ENCODE data around the gene SCO2.

The SCO2 gene

DNA sequence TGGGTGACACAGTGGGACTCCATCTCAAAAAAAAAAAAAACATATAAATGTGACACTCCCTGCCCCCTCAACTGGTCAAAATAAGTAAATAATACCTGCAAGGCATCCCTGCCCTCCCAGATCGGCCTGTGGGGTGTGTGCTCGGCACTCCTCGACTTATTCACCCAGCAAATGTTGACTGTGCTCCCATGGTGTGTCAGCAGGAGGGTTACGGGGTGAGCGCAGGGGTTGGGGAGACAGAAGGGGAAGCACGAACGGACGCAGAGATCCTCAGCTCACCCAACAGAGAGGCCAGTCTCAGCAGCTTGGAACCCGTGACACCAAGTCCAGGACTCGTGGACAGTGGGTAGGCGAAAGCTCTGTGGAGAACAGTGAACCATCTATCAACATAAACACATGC is 45.7 kb downstream of the SCO2 start:
- Histone ChIP-seq H3K27ac (no peak overlapping the region), H3K4me3 (no peak overlapping the region)
- TF ChIP-seq, protein P1, sequence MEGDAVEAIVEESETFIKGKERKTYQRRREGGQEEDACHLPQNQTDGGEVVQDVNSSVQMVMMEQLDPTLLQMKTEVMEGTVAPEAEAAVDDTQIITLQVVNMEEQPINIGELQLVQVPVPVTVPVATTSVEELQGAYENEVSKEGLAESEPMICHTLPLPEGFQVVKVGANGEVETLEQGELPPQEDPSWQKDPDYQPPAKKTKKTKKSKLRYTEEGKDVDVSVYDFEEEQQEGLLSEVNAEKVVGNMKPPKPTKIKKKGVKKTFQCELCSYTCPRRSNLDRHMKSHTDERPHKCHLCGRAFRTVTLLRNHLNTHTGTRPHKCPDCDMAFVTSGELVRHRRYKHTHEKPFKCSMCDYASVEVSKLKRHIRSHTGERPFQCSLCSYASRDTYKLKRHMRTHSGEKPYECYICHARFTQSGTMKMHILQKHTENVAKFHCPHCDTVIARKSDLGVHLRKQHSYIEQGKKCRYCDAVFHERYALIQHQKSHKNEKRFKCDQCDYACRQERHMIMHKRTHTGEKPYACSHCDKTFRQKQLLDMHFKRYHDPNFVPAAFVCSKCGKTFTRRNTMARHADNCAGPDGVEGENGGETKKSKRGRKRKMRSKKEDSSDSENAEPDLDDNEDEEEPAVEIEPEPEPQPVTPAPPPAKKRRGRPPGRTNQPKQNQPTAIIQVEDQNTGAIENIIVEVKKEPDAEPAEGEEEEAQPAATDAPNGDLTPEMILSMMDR (IDR thresholded peaks at IDR 0.05): no peak
- DNase-seq (ENCODE audit: low spot score): no peak

- H3K4me3 ChIP-seq: no peak overlapping the region
- H3K27ac ChIP-seq: no peak overlapping the region
- TF ChIP-seq, protein P1 (IDR thresholded peaks at IDR 0.05): no peak
- no peak for DNase-seq (ENCODE audit: low spot score)
These were observed 47.5 kb downstream of the SCO2 start for GRCh38 chr22:50477923-50478322.

DNA sequence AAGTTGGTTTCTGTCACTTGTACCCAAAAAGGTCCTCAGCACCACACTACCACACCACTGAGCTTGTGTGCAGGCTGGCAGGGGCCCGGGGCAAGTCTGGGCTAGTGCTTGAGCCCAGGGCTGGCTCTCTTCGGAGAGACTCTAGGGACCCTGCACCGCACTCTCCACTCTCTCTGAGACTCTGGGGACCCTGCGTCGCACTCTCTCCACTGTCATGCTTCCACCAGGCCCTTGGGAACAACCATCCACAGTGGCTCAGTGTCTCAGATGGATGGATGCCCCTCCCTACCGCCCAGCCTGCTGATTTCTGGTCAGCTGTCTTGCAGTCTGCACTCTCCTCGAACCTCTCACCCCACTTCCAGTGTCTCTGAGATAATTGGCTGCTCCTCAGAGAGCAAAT is 48.5 kb downstream of the SCO2 start:
- H3K4me3 ChIP-seq: no peak overlapping the region
- DNase-seq (ENCODE audit: low spot score): no peak
- no peak overlapping the region for H3K27ac ChIP-seq
- TF ChIP-seq, protein P1 (IDR thresholded peaks at IDR 0.05): no peak

- TF ChIP-seq, protein P1 (IDR thresholded peaks at IDR 0.05): no peak
- no peak for DNase-seq (ENCODE audit: low spot score)
- Histone ChIP-seq H3K27ac (no peak overlapping the region), H3K4me3 (peak overlapping the region; percentile 92)
These were observed 49.8 kb downstream of the SCO2 start for GRCh38 chr22:50475652-50476002.

DNA sequence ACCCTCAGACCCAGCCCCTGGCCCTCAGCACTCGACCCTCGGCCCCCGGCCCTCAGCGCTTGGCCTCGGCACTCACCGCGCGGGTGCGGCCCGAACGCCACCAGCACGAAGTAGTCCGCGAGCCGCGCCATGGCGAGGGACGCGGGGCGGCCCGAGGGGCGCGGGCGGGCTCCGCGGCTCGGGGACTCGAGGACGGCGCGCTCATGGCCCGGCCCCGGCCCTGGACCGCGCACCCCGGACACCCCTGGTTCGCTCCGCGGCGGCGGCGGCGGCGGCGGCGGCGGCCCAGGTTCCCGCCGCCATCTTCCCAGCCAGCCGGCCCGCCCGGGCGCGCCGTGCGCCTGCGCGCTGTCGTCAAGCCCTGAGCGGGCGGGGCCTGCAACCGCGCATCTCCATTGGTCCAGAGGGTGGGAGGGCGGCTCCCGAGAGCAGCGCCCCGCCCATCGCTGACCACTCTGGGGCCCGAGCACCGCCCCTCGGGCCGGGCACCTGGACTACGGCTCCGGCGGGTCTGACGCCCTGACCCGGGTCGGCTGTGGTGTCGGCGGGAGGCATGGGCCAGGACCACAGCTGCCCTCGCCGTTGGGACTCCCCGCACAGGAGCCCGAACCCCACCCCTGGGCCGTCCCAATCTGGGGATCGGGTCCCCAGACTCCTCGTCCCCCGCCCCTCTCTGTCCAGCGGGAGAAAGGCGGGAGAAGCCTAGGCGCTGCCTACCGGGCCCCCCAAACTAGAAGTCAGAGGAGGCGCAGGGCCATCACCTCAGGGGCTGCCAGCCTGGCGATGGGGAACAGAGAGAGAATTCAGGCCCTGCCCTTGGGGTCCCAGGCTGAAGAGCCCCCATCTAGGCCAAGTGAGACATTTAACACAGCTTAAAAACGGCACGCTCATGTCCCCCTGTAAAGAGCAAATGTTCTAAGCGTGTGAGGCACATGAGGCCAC is 50.4 kb downstream of the SCO2 start, which contains the start of gene SBF1:
TSS of gene SBF1 (minus strand) at position 326 of the 942 bp plus-strand sequence. CDS start at position 131, 195 bp downstream.
- peak; percentile 89 for DNase-seq (ENCODE audit: low spot score)
- TF ChIP-seq, protein P1 (IDR thresholded peaks at IDR 0.05): no peak
- peak within 1 kb of the TSS; percentile 78 to 85 for H3K27ac ChIP-seq
- peak within 1 kb of the TSS; percentile 92 for H3K4me3 ChIP-seq

DNA sequence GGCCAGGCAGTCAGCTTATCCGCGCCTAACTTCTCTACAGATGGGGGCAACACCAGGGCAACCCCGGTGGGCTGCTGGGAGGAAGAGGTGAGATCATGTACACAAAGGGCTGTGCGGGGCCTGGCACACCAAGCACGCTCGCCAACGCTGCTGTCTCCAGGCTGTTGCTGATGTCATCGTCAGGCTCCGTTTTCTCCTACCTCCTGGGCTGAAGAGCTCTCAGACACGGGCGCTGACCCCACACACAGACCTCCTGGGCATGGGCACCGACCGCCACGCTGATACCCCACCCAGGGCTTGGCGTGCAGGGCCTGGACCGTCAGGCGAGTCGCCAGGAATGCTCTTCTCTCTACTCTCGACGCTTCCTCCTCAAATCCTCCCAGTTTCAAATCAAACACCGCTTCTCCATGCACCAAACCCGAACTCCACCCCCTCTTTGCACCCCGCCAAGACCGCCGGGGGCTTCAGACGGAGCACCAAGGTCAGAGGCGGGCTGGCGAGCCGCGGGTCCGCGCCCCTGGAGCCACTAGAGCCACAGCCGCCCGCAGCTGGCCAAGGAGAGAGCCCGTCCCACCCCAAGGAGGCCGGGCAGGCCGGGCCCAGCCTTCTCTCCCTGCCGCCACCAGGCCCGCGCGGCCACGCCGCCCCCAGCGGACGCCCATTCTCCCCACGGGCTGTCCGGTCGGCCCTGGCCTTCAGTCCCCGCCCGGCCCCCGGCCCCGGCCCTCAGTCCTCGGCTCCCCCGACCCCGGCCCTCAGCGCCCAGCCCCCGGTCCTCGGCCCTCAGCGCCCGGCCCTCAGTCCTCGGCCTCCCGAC is 51.3 kb downstream of the SCO2 start:
- TF ChIP-seq, protein P1 (IDR thresholded peaks at IDR 0.05): no peak
- no peak for DNase-seq (ENCODE audit: low spot score)
- peak overlapping the region; percentile 70 to 85 for H3K27ac ChIP-seq
- peak overlapping the region; percentile 92 for H3K4me3 ChIP-seq
